Measurements from ENCODE around the gene CRIM1.

- TF ChIP-seq CTCF (conservative IDR thresholded peaks at IDR 0.05), result no peak
- TF ChIP-seq ZFX (IDR thresholded peaks at IDR 0.05), result no peak
Observed at GRCh38 chr2:36409935-36410334, 54.4 kb downstream of the CRIM1 start.

Measured in C4-2B (cell line).